Measurements from ENCODE around the gene DEPDC1B. TPM values are rescaled to one million over a fixed set of nuclear protein-coding genes. Genes with fewer than 3 reads are reported as not detected.

The DEPDC1B gene
- total and polyA plus RNA-seq, 2 of the 4 experiments (the other 2 are of a cell fraction) = 4.4 to 9.3 TPM

DNA sequence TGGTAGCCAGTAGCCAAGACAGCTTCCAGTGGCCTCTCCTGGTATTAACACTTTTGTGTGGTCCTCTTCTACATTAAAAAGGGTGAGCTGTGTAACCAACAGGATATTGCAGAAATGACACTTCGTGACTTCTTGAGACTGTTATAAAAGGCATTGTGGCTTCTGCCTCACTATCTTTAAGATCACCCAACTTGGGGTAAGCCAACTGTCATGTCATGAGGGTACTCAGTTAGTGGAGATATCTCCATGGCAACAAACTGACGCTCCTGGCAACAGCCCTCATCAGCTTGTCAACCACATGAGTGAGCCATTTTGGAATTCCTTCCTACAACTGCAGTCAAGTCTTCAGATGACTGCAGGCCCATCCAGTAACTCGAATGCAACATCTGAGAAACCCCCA is 121.7 kb downstream of the DEPDC1B start:
- ATAC-seq (ENCODE audit: low read depth) (no peak), DNase-seq (no peak)
- Histone ChIP-seq H3K23ac (ENCODE audit: low read depth, low read length) (no peak overlapping the region), H3K36me3 (ENCODE audit: control insufficient read depth, insufficient read depth, low read length) (no peaks in the 10 kb centered on the region), H3K4me3 (ENCODE audit: insufficient read depth, low read depth, low read length) (no peak overlapping the region), H2BK15ac (ENCODE audit: low read depth, low read length) (no peak overlapping the region), H2AK9ac (replicated peaks; ENCODE audit: low read depth, low read length, poor library complexity) (no peak overlapping the region), H3K27ac (ENCODE audit: insufficient read depth, low read length) (no peak overlapping the region), H3K4ac (ENCODE audit: low read depth, low read length) (no peak overlapping the region), H3K4me2 (ENCODE audit: low read depth, low read length) (no peak overlapping the region), H4K5ac (ENCODE audit: low read depth, low read length) (no peak overlapping the region), H3K9ac (ENCODE audit: low read depth, low read length) (no peak overlapping the region), H2BK120ac (ENCODE audit: low read depth, low read length) (no peak overlapping the region), H3K56ac (ENCODE audit: extremely low read depth, insufficient read depth, low read length) (no peak overlapping the region), H2AFZ (replicated peaks; ENCODE audit: low read length, poor library complexity) (no peak overlapping the region), H3K4me1 (ENCODE audit: control insufficient read depth, insufficient read depth, low read length) (no peaks in the 10 kb centered on the region), H4K20me1 (ENCODE audit: insufficient read depth, low read length) (no peaks in the 10 kb centered on the region), H2BK5ac (ENCODE audit: low read depth, low read length, poor library complexity, severe bottlenecking) (no peak overlapping the region), H3K18ac (ENCODE audit: low read depth, low read length) (no peak overlapping the region), H3K9me1 (ENCODE audit: insufficient read depth, low read length) (no peaks in the 10 kb centered on the region), H3K9me3 (ENCODE audit: control insufficient read depth, insufficient read depth, low read length) (no peaks in the 10 kb centered on the region), H2AK5ac (ENCODE audit: low read depth, low read length) (no peak overlapping the region), H3K14ac (replicated peaks; ENCODE audit: low read depth, low read length) (no peak overlapping the region), H2BK20ac (ENCODE audit: low read depth, low read length) (no peak overlapping the region), H4K91ac (ENCODE audit: insufficient read depth, low read depth, low read length) (no peak overlapping the region), H3K79me1 (ENCODE audit: low read depth in 1 of 2, low read length in 2 of 2) (no peaks in the 10 kb centered on the region), H3K27me3 (ENCODE audit: control insufficient read depth, insufficient read depth, low read length) (no peaks in the 10 kb centered on the region), H4K8ac (ENCODE audit: low read depth in 2 of 2, low read length in 2 of 2) (no peak overlapping the region)
- intact Hi-C loops (cut with micrococcal nuclease) (no loop called here), in situ Hi-C loops (cut with MboI; ENCODE audit: low sequenced_read_pairs) (no loop called here), dilution Hi-C loops (cut with HindIII; ENCODE audit: low sequenced_read_pairs, unreplicated experiment) (no loop called here)
- no TSS peak for BruUV-seq (replicated peaks)
- ChIA-PET CTCF (no interaction called here), POLR2A (ENCODE audit: unreplicated experiment) (no interaction called here)
- no CpG with 5 or more reads among the region's 3 CpGs for WGBS, 2 experiments (ENCODE audit: extremely low coverage in 2 of 2, insufficient read length in 1 of 2)
- TF ChIP-seq MAFK (IDR thresholded peaks at IDR 0.05; ENCODE audit: low read depth, low read length) (no peak), BHLHE40 (IDR thresholded peaks at IDR 0.05; ENCODE audit: low read depth, low read length) (no peak), POLR2A (IDR thresholded peaks at IDR 0.05; ENCODE audit: low read depth, low read length) (no peak), NFE2L2 (IDR thresholded peaks at IDR 0.05; ENCODE audit: low read depth, low read length) (no peak), RCOR1 (IDR thresholded peaks at IDR 0.05; ENCODE audit: insufficient replicate concordance, low read length) (no peak), MXI1 (IDR thresholded peaks at IDR 0.05; ENCODE audit: borderline replicate concordance, low read depth, low read length) (no peak), CEBPB (IDR thresholded peaks at IDR 0.05; ENCODE audit: low read depth, low read length) (no peak), RFX5 (IDR thresholded peaks at IDR 0.05; ENCODE audit: low read depth, low read length) (no peak)
- TF ChIP-seq, protein P1, sequence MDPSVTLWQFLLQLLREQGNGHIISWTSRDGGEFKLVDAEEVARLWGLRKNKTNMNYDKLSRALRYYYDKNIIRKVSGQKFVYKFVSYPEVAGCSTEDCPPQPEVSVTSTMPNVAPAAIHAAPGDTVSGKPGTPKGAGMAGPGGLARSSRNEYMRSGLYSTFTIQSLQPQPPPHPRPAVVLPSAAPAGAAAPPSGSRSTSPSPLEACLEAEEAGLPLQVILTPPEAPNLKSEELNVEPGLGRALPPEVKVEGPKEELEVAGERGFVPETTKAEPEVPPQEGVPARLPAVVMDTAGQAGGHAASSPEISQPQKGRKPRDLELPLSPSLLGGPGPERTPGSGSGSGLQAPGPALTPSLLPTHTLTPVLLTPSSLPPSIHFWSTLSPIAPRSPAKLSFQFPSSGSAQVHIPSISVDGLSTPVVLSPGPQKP (IDR thresholded peaks at IDR 0.05; ENCODE audit: borderline replicate concordance, low read depth, low read length) = no peak
- TF ChIP-seq, protein P2, sequence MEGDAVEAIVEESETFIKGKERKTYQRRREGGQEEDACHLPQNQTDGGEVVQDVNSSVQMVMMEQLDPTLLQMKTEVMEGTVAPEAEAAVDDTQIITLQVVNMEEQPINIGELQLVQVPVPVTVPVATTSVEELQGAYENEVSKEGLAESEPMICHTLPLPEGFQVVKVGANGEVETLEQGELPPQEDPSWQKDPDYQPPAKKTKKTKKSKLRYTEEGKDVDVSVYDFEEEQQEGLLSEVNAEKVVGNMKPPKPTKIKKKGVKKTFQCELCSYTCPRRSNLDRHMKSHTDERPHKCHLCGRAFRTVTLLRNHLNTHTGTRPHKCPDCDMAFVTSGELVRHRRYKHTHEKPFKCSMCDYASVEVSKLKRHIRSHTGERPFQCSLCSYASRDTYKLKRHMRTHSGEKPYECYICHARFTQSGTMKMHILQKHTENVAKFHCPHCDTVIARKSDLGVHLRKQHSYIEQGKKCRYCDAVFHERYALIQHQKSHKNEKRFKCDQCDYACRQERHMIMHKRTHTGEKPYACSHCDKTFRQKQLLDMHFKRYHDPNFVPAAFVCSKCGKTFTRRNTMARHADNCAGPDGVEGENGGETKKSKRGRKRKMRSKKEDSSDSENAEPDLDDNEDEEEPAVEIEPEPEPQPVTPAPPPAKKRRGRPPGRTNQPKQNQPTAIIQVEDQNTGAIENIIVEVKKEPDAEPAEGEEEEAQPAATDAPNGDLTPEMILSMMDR (conservative IDR thresholded peaks at IDR 0.05; ENCODE audit: low read depth, low read length) = no peak

Measured in IMR-90 (cell line).